ENCODE measurements around the gene DLX6.
"Not testable (repeated sequence)": the region's sequence is repeated elsewhere in the genome, so short reads cannot be mapped to it uniquely, and the experiment has no call there.

The DLX6 gene

DNA sequence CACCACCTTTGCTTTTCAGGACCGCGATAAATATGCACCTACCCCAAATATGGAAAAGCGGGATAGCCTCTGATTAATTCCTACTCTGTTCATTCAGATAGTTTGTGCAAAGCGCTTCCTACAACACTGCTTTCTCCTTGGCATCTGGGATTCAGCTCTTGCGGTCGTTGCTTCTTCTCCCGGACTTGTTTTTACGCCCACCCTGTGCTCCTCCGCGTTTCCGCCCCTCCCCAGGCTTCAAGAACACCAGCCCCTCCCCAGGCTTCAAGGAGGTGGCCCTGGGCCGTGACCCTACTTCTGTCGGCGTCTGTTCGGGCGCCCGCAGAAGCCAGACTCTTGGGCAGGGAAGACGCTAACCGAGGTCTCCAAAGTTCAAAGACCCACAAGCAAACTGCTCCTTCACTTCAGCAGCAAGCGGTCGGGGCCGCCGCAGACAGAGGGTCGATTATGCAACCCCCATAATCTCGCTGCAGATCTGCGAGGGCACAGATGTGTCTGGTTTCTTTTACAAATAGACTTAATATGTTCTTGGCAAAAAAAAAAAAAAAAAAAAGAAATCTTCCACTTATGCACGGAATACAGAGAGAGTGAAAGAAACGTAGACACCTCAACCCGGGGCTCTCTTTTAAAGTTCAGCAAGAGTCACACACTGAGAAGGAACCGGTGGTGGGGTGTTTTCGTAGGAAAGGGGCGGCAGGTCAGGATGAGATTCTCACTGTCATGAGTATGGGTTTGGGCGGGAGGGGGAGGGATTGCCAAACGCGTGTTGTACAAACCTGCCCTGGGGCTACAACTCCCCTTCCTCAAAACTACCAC is 17.3 kb downstream of the DLX6 start:
- DNase-seq (ENCODE audit: low spot score): no peak

DNA sequence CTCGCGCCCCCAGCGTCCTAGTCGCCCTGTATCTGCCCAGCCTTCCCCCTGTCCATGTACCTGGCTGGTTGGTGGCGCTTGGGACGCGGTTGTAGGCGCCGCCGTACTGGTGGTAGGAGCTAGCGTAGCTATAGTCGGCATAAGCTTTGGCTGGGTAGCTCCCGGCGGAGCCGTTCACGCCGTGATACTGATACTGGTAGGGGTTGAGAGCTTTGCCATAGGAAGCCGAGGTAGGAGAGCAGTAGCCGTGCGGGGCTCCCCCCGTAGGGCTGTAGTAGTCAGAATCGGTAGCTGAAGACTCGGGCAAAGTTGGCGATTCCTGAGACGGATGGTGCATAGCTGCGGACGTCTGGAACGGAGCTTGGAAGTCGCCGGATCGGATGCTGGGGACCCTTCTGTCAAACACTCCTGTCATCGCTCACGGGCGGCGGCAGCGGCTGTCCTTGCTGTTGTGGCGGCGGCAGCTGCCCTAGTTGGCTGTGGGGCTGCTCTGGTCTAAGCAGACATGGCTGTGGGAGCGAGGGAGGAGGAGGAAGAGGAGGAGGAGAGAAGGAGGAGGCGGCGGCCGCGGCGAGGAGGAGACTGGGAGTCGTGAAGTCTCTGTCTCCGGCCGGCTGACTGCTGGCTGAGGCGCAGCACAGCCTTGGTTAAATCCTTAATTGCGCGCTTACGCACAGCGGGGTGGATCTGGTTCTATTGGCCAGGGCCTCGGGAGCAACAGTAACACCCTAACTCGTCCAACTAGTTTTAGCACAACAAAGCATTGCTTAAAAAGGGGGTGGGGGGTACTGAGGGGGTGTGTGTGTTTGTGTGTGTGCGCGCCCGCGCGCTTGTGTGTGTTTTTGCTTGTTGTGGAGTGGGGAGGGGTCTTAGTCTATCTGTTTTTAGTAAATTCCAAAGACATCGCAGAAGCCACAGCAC is 19.1 kb downstream of the DLX6 start, which contains the start of gene DLX5:
Gene DLX5, minus strand, starts transcription at position 623 of the 921 bp plus-strand sequence. Its CDS starts 208 bp downstream, at position 415.
- no peak for DNase-seq (ENCODE audit: low spot score)

- no peak for DNase-seq (ENCODE audit: low spot score)
Measured at GRCh38 chr7:97025130-97025499, 19.8 kb downstream of the DLX6 start.

GRCh38 chr7:97025983-97026714 is 20.8 kb downstream of the DLX6 start:
- no peak for DNase-seq (ENCODE audit: low spot score)

DNA sequence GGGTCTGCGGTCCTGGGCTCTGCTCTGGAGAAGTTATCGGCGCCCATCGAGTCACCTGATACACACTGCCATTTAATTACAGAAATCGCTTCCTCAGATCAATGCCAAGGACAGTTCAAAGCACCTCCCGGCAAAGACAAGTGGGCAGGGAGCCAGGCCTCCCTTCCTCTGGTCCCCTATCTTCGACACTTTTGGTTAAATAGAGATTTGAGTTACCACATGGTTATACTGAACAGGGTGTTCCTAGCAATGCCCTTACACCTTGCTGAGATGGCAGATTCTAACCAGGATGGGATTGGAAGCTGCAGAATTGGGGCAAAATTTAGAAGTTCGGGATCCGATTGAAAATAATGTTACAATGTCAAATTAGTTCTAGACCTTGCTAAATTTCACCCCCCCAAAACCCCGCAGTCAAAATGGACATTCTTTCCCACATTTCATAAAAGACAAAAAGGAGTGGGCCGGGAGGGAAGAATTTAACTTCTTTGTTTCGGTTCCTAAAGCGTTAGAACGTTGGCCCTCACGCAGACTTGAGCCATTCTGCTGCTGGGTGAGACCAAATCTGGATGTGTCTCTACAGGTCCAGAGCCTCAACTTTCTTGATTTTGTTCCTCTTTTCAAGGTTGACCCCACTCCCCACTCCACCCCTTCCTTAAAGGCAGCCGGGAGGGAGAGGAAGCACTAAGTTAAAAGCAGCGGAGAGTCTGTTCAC is 21.5 kb downstream of the DLX6 start:
- no peak for DNase-seq (ENCODE audit: low spot score)

GRCh38 chr7:97027427-97028234 is 22.3 kb downstream of the DLX6 start:
- DNase-seq (ENCODE audit: low spot score): peak; percentile 66

- not testable (repeated sequence) for DNase-seq (ENCODE audit: low spot score)
Measured at GRCh38 chr7:97034213-97034852, 29.0 kb downstream of the DLX6 start.

- DNase-seq (ENCODE audit: low spot score): no peak
Measured at GRCh38 chr7:97039374-97040065, 34.2 kb downstream of the DLX6 start.

GRCh38 chr7:97043281-97043680 is 37.9 kb downstream of the DLX6 start:
- no peak for DNase-seq (ENCODE audit: low spot score)

All from cerebellar cortex (tissue), 1 donor.